ENCODE measurements around the gene RTL9. TPM values are rescaled to one million over a fixed set of nuclear protein-coding genes. Genes with fewer than 3 reads are reported as not detected.
"Not testable (repeated sequence)": the region's sequence is repeated elsewhere in the genome, so short reads cannot be mapped to it uniquely, and the experiment has no call there.

RTL9 gene
- total and polyA plus RNA-seq, 2 donors (not counting 3 experiments of a cell fraction or from before 2014, with no cell fraction given), result not detected

- dilution Hi-C loops (cut with MboI; ENCODE audit: extremely low pct_ligation_motif_present, low sequenced_read_pairs) (no loop called here), intact Hi-C loops (cut with micrococcal nuclease) (no loop called here)
- DNase-seq (ENCODE audit: low read depth, low spot score), result no peak
- peaks cover 0 to 2% of the 10 kb centered on the region in 2 experiments for H3K27me3 ChIP-seq (ENCODE audit: control insufficient read depth in 2 of 2, insufficient read depth in 2 of 2, low read length in 2 of 2)
- H3K4me1 ChIP-seq (ENCODE audit: control insufficient read depth, extremely low read depth, insufficient read depth, low read length), result no peaks in the 10 kb centered on the region
- no peaks in the 10 kb centered on the region for H4K20me1 ChIP-seq (replicated peaks; ENCODE audit: control insufficient read depth, extremely low read depth, insufficient read depth, low read length)
- POLR2A ChIA-PET, result no interaction called here
- H2AFZ ChIP-seq (ENCODE audit: low read depth, low read length), result no peak overlapping the region
- no peak overlapping the region for H3K27ac ChIP-seq (ENCODE audit: insufficient read depth, low read depth, low read length)
- no peaks in the 10 kb centered on the region for H3K79me2 ChIP-seq (ENCODE audit: control insufficient read depth, insufficient read depth, low read length)
- no peak overlapping the region for H3K4me3 ChIP-seq (replicated peaks in 1 of 3; ENCODE audit: insufficient read depth in 1 of 3, low read depth in 1 of 3, low read length in 3 of 3)
- TF ChIP-seq POLR2AphosphoS5 (IDR thresholded peaks at IDR 0.05; ENCODE audit: insufficient read depth, low read depth, low read length) (no peak), JUN (IDR thresholded peaks at IDR 0.05; ENCODE audit: borderline replicate concordance, insufficient read depth, insufficient read length, low read depth) (no peak), POLR2A (IDR thresholded peaks at IDR 0.05; ENCODE audit: low read depth, low read length) (no peak), MYC (IDR thresholded peaks at IDR 0.05; ENCODE audit: low read depth, low read length) (no peak)
- no TSS peak for BruUV-seq (replicated peaks)
- CTCF ChIA-PET, result interaction anchor here (2.6 kb wide), 1 partner anchor 243 kb away, joined by 8 read pairs; no protein-coding TSS in a partner anchor
- no peaks in the 10 kb centered on the region for H3K36me3 ChIP-seq (ENCODE audit: control insufficient read depth in 2 of 2, extremely low read depth in 1 of 2, insufficient read depth in 2 of 2, low read length in 2 of 2)
- peak; percentile 33 for FAIRE-seq
- H3K9ac ChIP-seq (replicated peaks; ENCODE audit: extremely low read depth, insufficient read depth, low read length), result no peak overlapping the region
- no peaks in the 10 kb centered on the region for H3K9me3 ChIP-seq (replicated peaks; ENCODE audit: control insufficient read depth, insufficient read depth, low read length)
- no peak overlapping the region for H3K4me2 ChIP-seq (ENCODE audit: insufficient read depth, low read length)
- no peaks in the 10 kb centered on the region for H3K9me1 ChIP-seq (replicated peaks; ENCODE audit: control insufficient read depth, extremely low read depth, insufficient read depth, low read length)
Measured at GRCh38 chrX:110403441-110404238, 45.0 kb downstream of the RTL9 start.

GRCh38 chrX:110404376-110404775 is 45.7 kb downstream of the RTL9 start:
- intact Hi-C loops (cut with micrococcal nuclease), result no loop called here
- peak; percentile 58 for FAIRE-seq
- H3K9ac ChIP-seq (replicated peaks; ENCODE audit: extremely low read depth, insufficient read depth, low read length), result no peak overlapping the region
- H2AFZ ChIP-seq (ENCODE audit: low read depth, low read length), result no peak overlapping the region
- no peak for DNase-seq (ENCODE audit: low read depth, low spot score)
- H3K9me1 ChIP-seq (replicated peaks; ENCODE audit: control insufficient read depth, extremely low read depth, insufficient read depth, low read length), result no peaks in the 10 kb centered on the region
- dilution Hi-C loops (cut with MboI; ENCODE audit: extremely low pct_ligation_motif_present, low sequenced_read_pairs), result no loop called here
- no peaks in the 10 kb centered on the region for H3K9me3 ChIP-seq (replicated peaks; ENCODE audit: control insufficient read depth, insufficient read depth, low read length)
- no peak overlapping the region for H3K4me3 ChIP-seq (replicated peaks in 1 of 3; ENCODE audit: insufficient read depth in 1 of 3, low read depth in 1 of 3, low read length in 3 of 3)
- ChIA-PET POLR2A (no interaction called here), CTCF (interaction anchor here (2.6 kb wide), 1 partner anchor 244 kb away, joined by 8 read pairs; no protein-coding TSS in a partner anchor)
- H4K20me1 ChIP-seq (replicated peaks; ENCODE audit: control insufficient read depth, extremely low read depth, insufficient read depth, low read length), result no peaks in the 10 kb centered on the region
- H3K79me2 ChIP-seq (ENCODE audit: control insufficient read depth, insufficient read depth, low read length), result no peaks in the 10 kb centered on the region
- peaks cover 1% of the 10 kb centered on the region for H3K4me1 ChIP-seq (ENCODE audit: control insufficient read depth, extremely low read depth, insufficient read depth, low read length)
- TF ChIP-seq CTCF (IDR thresholded peaks at IDR 0.05; ENCODE audit: extremely low read depth in 1 of 2, insufficient read depth in 1 of 2, low read depth in 1 of 2, low read length in 2 of 2) (no peak), MYC (IDR thresholded peaks at IDR 0.05; ENCODE audit: low read depth, low read length) (no peak), POLR2AphosphoS5 (IDR thresholded peaks at IDR 0.05; ENCODE audit: insufficient read depth, low read depth, low read length) (no peak), GATA2 (IDR thresholded peaks at IDR 0.05; ENCODE audit: insufficient read depth, insufficient read length, low read depth, low read length) (no peak), JUN (IDR thresholded peaks at IDR 0.05; ENCODE audit: borderline replicate concordance, insufficient read depth, insufficient read length, low read depth) (no peak)
- H3K27me3 ChIP-seq (ENCODE audit: control insufficient read depth in 2 of 2, insufficient read depth in 2 of 2, low read length in 2 of 2), result peaks cover 0 to 2% of the 10 kb centered on the region in 2 experiments
- no peak overlapping the region for H3K27ac ChIP-seq (ENCODE audit: insufficient read depth, low read depth, low read length)
- no peaks in the 10 kb centered on the region for H3K36me3 ChIP-seq (ENCODE audit: control insufficient read depth in 2 of 2, extremely low read depth in 1 of 2, insufficient read depth in 2 of 2, low read length in 2 of 2)
- no TSS peak for BruUV-seq (replicated peaks)
- no peak overlapping the region for H3K4me2 ChIP-seq (ENCODE audit: insufficient read depth, low read length)

GRCh38 chrX:110406250-110406649 is 47.6 kb downstream of the RTL9 start:
- dilution Hi-C loops (cut with MboI; ENCODE audit: extremely low pct_ligation_motif_present, low sequenced_read_pairs); H4K20me1 ChIP-seq (replicated peaks; ENCODE audit: control insufficient read depth, extremely low read depth, insufficient read depth, low read length); DNase-seq (ENCODE audit: low read depth, low spot score); H3K4me1 ChIP-seq (ENCODE audit: control insufficient read depth, extremely low read depth, insufficient read depth, low read length); H3K9me3 ChIP-seq (replicated peaks; ENCODE audit: control insufficient read depth, insufficient read depth, low read length); H3K27me3 ChIP-seq (ENCODE audit: control insufficient read depth in 2 of 2, insufficient read depth in 2 of 2, low read length in 2 of 2); H3K4me3 ChIP-seq (replicated peaks in 1 of 3; ENCODE audit: insufficient read depth in 1 of 3, low read depth in 1 of 3, low read length in 3 of 3); H3K9ac ChIP-seq (replicated peaks; ENCODE audit: extremely low read depth, insufficient read depth, low read length); POLR2A ChIA-PET; intact Hi-C loops (cut with micrococcal nuclease); H3K36me3 ChIP-seq (ENCODE audit: control insufficient read depth in 2 of 2, extremely low read depth in 1 of 2, insufficient read depth in 2 of 2, low read length in 2 of 2); H3K27ac ChIP-seq (ENCODE audit: insufficient read depth, low read depth, low read length); BruUV-seq (replicated peaks); H3K79me2 ChIP-seq (ENCODE audit: control insufficient read depth, insufficient read depth, low read length); FAIRE-seq; H3K4me2 ChIP-seq (ENCODE audit: insufficient read depth, low read length); H3K9me1 ChIP-seq (replicated peaks; ENCODE audit: control insufficient read depth, extremely low read depth, insufficient read depth, low read length); H2AFZ ChIP-seq (ENCODE audit: low read depth, low read length): not testable (repeated sequence)
- CTCF ChIA-PET, result interaction anchor here (2.1 to 11.3 kb wide), 3 partner anchors 243 to 260 kb away, joined by 7 to 286 read pairs (median 77); no protein-coding TSS in a partner anchor
